Progenitor cell of endocrine pancreas (in vitro differentiated cells): ENCODE results near the gene CCBE1. TPM values are rescaled to one million over a fixed set of nuclear protein-coding genes. Genes with fewer than 3 reads are reported as not detected.

Experiments
- DNase-seq: peaks from one replicate; pipeline ENCODE4 v3.0.0; 2021; ENCODE audit warnings: low spot score; ENCODE audit not compliant: unreplicated experiment
- H3K27ac Mint-ChIP-seq: 2 replicates; pipeline ENCODE4 v1.8.0; 2021; ENCODE audit warnings: mild to moderate bottlenecking, moderate library complexity, mixed read lengths
- H3K27me3 Mint-ChIP-seq: 2 replicates; pipeline ENCODE4 v1.8.0; 2021; ENCODE audit warnings: mixed read lengths
- H3K36me3 Mint-ChIP-seq: 2 replicates; pipeline ENCODE4 v1.8.0; 2022; ENCODE audit warnings: mixed read lengths; ENCODE audit not compliant: insufficient read depth
- H3K4me1 Mint-ChIP-seq: 2 replicates; pipeline ENCODE4 v1.8.0; 2021; ENCODE audit warnings: low read depth, mixed read lengths
- H3K4me3 Mint-ChIP-seq: 2 replicates; pipeline ENCODE4 v1.8.0; 2021; ENCODE audit warnings: low read depth, mild to moderate bottlenecking, moderate library complexity, mixed read lengths
- H3K9me3 Mint-ChIP-seq: 2 replicates; pipeline ENCODE4 v1.8.0; 2021; ENCODE audit warnings: low read depth, mixed read lengths
- CTCF ChIP-seq: fragments of 200-600 bp; sonication (generic); IDR thresholded peaks from one replicate; pipeline ENCODE4 v1.5.0; 2021; ENCODE audit warnings: antibody characterized with exemption, mild to moderate bottlenecking; ENCODE audit not compliant: unreplicated experiment
- total RNA-seq: library from RNA; stranded (reverse); gene quantifications from 2 replicates; pipeline ENCODE4 v1.2.1, GENCODE V29; 2021

Gene CCBE1
- total RNA-seq, 1 donor from 2014 or later: 1.2 TPM

GRCh38 chr18:59488899-59489298, 208.3 kb downstream of the CCBE1 start:
- TF ChIP-seq CTCF: no peak
- no peak for DNase-seq
- no peak overlapping the region for H3K4me3 Mint-ChIP-seq
- H3K36me3 Mint-ChIP-seq: no peaks in the 10 kb centered on the region
- peaks cover 14% of the 10 kb centered on the region for H3K27me3 Mint-ChIP-seq
- peaks cover 5% of the 10 kb centered on the region for H3K9me3 Mint-ChIP-seq
- H3K4me1 Mint-ChIP-seq: peaks cover 5% of the 10 kb centered on the region
- no peak overlapping the region for H3K27ac Mint-ChIP-seq

GRCh38 chr18:59485382-59485781, 211.8 kb downstream of the CCBE1 start:
- no peak for TF ChIP-seq CTCF
- no peak for DNase-seq
- Mint-ChIP-seq H3K27ac (no peak overlapping the region), H3K4me3 (no peak overlapping the region), H3K36me3 (no peaks in the 10 kb centered on the region), H3K27me3 (peaks cover 34% of the 10 kb centered on the region), H3K4me1 (peaks cover 5% of the 10 kb centered on the region), H3K9me3 (no peaks in the 10 kb centered on the region)

GRCh38 chr18:59484561-59485328, 212.5 kb downstream of the CCBE1 start:
- H3K27me3 Mint-ChIP-seq: peaks cover 34% of the 10 kb centered on the region
- no peaks in the 10 kb centered on the region for H3K36me3 Mint-ChIP-seq
- H3K4me1 Mint-ChIP-seq: peaks cover 5% of the 10 kb centered on the region
- H3K9me3 Mint-ChIP-seq: no peaks in the 10 kb centered on the region
- no peak for TF ChIP-seq CTCF
- DNase-seq: no peak
- H3K4me3 Mint-ChIP-seq: no peak overlapping the region
- H3K27ac Mint-ChIP-seq: no peak overlapping the region

DNA sequence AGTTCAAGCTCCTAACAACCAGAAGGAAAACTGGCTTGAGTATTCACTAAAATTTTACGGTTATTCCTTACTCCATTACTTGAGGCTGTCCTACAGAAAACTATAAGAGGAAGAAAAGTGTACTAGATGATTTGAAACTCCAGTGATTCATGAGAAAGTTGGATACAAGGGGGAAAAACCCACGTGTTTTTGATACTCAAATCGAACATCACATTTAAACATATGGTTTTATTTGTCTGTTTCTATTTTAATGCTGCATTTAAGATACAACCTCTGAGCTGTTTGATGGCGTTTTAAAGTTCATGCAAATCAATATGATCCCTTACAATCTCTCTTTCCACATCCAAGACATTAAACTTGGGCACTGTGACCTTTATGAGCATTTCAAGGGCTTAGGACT, 213.1 kb downstream of the CCBE1 start:
- Mint-ChIP-seq H3K36me3 (no peaks in the 10 kb centered on the region), H3K27ac (no peak overlapping the region), H3K4me1 (peaks cover 7% of the 10 kb centered on the region), H3K27me3 (peaks cover 34% of the 10 kb centered on the region), H3K4me3 (no peak overlapping the region), H3K9me3 (no peaks in the 10 kb centered on the region)
- no peak for DNase-seq
- TF ChIP-seq CTCF: no peak

- H3K27ac Mint-ChIP-seq: no peak overlapping the region
- H3K36me3 Mint-ChIP-seq: no peaks in the 10 kb centered on the region
- DNase-seq: no peak
- no peak overlapping the region for H3K4me3 Mint-ChIP-seq
- TF ChIP-seq CTCF: no peak
- peaks cover 23% of the 10 kb centered on the region for H3K27me3 Mint-ChIP-seq
- peaks cover 8% of the 10 kb centered on the region for H3K4me1 Mint-ChIP-seq
- no peaks in the 10 kb centered on the region for H3K9me3 Mint-ChIP-seq
Observed at GRCh38 chr18:59481436-59481835, 215.8 kb downstream of the CCBE1 start.
